K562 (cell line): ENCODE data around the gene YPEL5. TPM values are rescaled to one million over a fixed set of nuclear protein-coding genes. Genes with fewer than 3 reads are reported as not detected.
"Not testable (repeated sequence)": the region's sequence is repeated elsewhere in the genome, so short reads cannot be mapped to it uniquely, and the experiment has no call there.

ENCODE experiments used
- ATAC-seq: fragments of 200-7000 bp; cut with Tn5 transposase; 3 replicates; pipeline ENCODE4 v1.9.1; 2020; ENCODE audit warnings: moderate library complexity
- BruUV-seq: library from RNA; stranded (reverse); fragments of 400-500 nt; replicated peaks from 2 replicates; lab custom pipeline; 2021; lab: Mats Ljungman, UMichigan
- CTCF ChIA-PET: fragments of 300-600 bp; formaldehyde crosslinking; extraction: SDS; loops from one replicate; lab custom pipeline; 2021; ENCODE audit warnings: low intra/inter-chr PET ratio; lab: Yijun Ruan, JAX
- POLR2A ChIA-PET: fragments of 300-600, 350-650 bp; sonication (Branson Sonifier 250); formaldehyde crosslinking; extraction: SDS; loops from one replicate; lab custom pipeline; 2021; ENCODE audit warnings: antibody characterized with exemption, inconsistent platforms; lab: Yijun Ruan, JAX
- DNase-seq, 4 experiments: peaks; one replicate each; pipeline versions ENCODE4 v3.0.0 to v3.0.0-alpha.2; 2011 to 2018; ENCODE audit warnings: low spot score in 3 of 4, mixed read lengths in 3 of 4; ENCODE audit errors: extremely low read depth in 1 of 4
- FAIRE-seq: peaks from 2 replicates; lab custom pipeline; 2011; peaks lifted over from hg19 to GRCh38; lab: Jason Lieb, UNC
- H2AFZ ChIP-seq: 2 replicates; pipeline ENCODE4 v1.6.0; 2011; ENCODE audit warnings: low read depth, low read length, control low read depth, inconsistent platforms
- H3K27ac ChIP-seq: fragments of 200-600 bp; 3 replicates; pipeline ENCODE4 v1.8.0; 2011; ENCODE audit warnings: low read depth, mild to moderate bottlenecking, control low read depth, inconsistent platforms, low read length, moderate library complexity, mixed read lengths; ENCODE audit errors: extremely low read depth
- H3K27me3 ChIP-seq, 2 experiments: fragments of 300-600 bp in 1 of 2; 2 replicates in 1 of 2; 3 replicates in 1 of 2; pipeline versions ENCODE4 v1.6.0 to v1.8.0; 2011; ENCODE audit warnings: inconsistent platforms in 2 of 2, low read length in 2 of 2, mild to moderate bottlenecking in 1 of 2, mixed read lengths in 1 of 2, moderate library complexity in 1 of 2; ENCODE audit not compliant: control insufficient read depth in 2 of 2, insufficient read depth in 2 of 2
- H3K36me3 ChIP-seq: fragments of 300-600 bp; 3 replicates; pipeline ENCODE4 v1.8.0; 2011; ENCODE audit warnings: mild to moderate bottlenecking, low read length, inconsistent platforms; ENCODE audit not compliant: control insufficient read depth, insufficient read depth
- H3K4me1 ChIP-seq, 2 experiments: fragments of 200-600 bp in 1 of 2; replicated peaks in 1 of 2; 2 replicates in 1 of 2; 3 replicates in 1 of 2; pipeline versions ENCODE4 v1.5.1 to v1.8.0; 2011; ENCODE audit warnings: inconsistent platforms in 2 of 2, low read length in 2 of 2, mild to moderate bottlenecking in 1 of 2, mixed read lengths in 1 of 2, moderate library complexity in 1 of 2; ENCODE audit not compliant: control insufficient read depth in 2 of 2, insufficient read depth in 2 of 2
- H3K4me2 ChIP-seq: 2 replicates; pipeline ENCODE4 v1.6.1; 2011; ENCODE audit warnings: low read length, control low read depth, inconsistent platforms, mixed read lengths; ENCODE audit not compliant: insufficient read depth
- H3K4me3 ChIP-seq: fragments of 200-600 bp; sonication (generic), shearing (Covaris generic); 2 replicates; pipeline ENCODE4 v1.5.1; 2016; ENCODE audit warnings: control low read depth, inconsistent platforms
- H3K79me2 ChIP-seq: fragments of 200-600 bp; 3 replicates; pipeline ENCODE4 v1.8.0; 2011; ENCODE audit warnings: low read length, inconsistent platforms; ENCODE audit not compliant: control insufficient read depth, insufficient read depth
- H3K9ac ChIP-seq, 2 experiments: 2 replicates each; pipeline versions ENCODE4 v1.6.0 to v1.6.1; 2011; ENCODE audit warnings: low read depth in 2 of 2, low read length in 2 of 2, control low read depth in 1 of 2, inconsistent platforms in 1 of 2, mild to moderate bottlenecking in 1 of 2, mixed read lengths in 1 of 2; ENCODE audit not compliant: insufficient read depth in 1 of 2
- H3K9me1 ChIP-seq: one replicate; pipeline ENCODE4 v1.6.0; 2011; ENCODE audit warnings: inconsistent platforms, mild to moderate bottlenecking, low read length, moderate library complexity; ENCODE audit not compliant: control insufficient read depth, insufficient read depth
- H3K9me3 ChIP-seq: replicated peaks from 2 replicates; pipeline ENCODE4 v1.5.1; 2011; ENCODE audit warnings: low read depth, low read length, inconsistent platforms; ENCODE audit not compliant: control insufficient read depth, insufficient read depth
- H4K20me1 ChIP-seq: replicated peaks from 2 replicates; pipeline ENCODE4 v1.6.1; 2011; ENCODE audit warnings: low read length, inconsistent platforms, mixed read lengths; ENCODE audit not compliant: control insufficient read depth, insufficient read depth
- CBX5 ChIP-seq: IDR thresholded peaks from 2 replicates; pipeline ENCODE4 v1.6.1; 2014; ENCODE audit warnings: low read depth, borderline replicate concordance
- CBX8 ChIP-seq: fragments of 200-600 bp; sonication (generic); IDR thresholded peaks from 2 replicates; pipeline ENCODE4 v1.6.1; 2012; ENCODE audit warnings: borderline replicate concordance, mixed run types, low read depth, mild to moderate bottlenecking, moderate library complexity, mixed read lengths, low read length, control low read depth, inconsistent platforms; ENCODE audit not compliant: poor library complexity, severe bottlenecking; ENCODE audit errors: extremely low read depth
- CCNT2 ChIP-seq: IDR thresholded peaks from 2 replicates; pipeline ENCODE4 v1.6.1; 2011; ENCODE audit warnings: borderline replicate concordance, low read depth, mild to moderate bottlenecking, moderate library complexity, mixed read lengths, low read length; ENCODE audit not compliant: insufficient read length; ENCODE audit errors: extremely low read depth
- HDGF ChIP-seq: fragments of 450-650 bp; IDR thresholded peaks from 2 replicates; pipeline ENCODE4 v1.6.1; 2016
- HIVEP1 ChIP-seq: fragments of 250-450 bp; sonication (Bioruptor Pico); IDR thresholded peaks from 2 replicates; pipeline ENCODE4 v1.4.0; 2020; ENCODE audit warnings: mild to moderate bottlenecking
- HLTF ChIP-seq: fragments of 450-650 bp; IDR thresholded peaks from 2 replicates; pipeline ENCODE4 v1.6.1; 2016
- NUFIP1 ChIP-seq: fragments of 450-650 bp; IDR thresholded peaks from 2 replicates; pipeline ENCODE4 v1.6.1; 2018; ENCODE audit not compliant: partially characterized antibody
- PHF8 ChIP-seq: fragments of 200-600 bp; sonication (generic); IDR thresholded peaks from 2 replicates; pipeline ENCODE4 v1.6.1; 2012; ENCODE audit warnings: mixed run types, mild to moderate bottlenecking, inconsistent platforms, low read length, moderate library complexity, borderline replicate concordance
- TAL1 ChIP-seq: fragments of 450-650 bp; IDR thresholded peaks from 2 replicates; pipeline ENCODE4 v1.6.1; 2016; ENCODE audit warnings: mild to moderate bottlenecking
- ZFP91 ChIP-seq: sonication (generic); formaldehyde crosslinking; IDR thresholded peaks from 2 replicates; pipeline ENCODE4 v1.8.0; 2022; ENCODE audit warnings: mild to moderate bottlenecking, missing genetic modification reagents
- WGBS: fragments of 100-300 bp; shearing (Covaris generic); methylation state at CpG from one replicate; pipeline ENCODE4 v1.1.6; 2016; ENCODE audit warnings: low coverage, mixed read lengths; ENCODE audit not compliant: insufficient coverage; ENCODE audit errors: missing lambda C conversion rate; 5-methylcytosine and 5-hydroxymethylcytosine counted together
- in situ Hi-C: fragments of 300-500 bp; cut with MboI; formaldehyde crosslinking; loops from 4 replicates; pipeline ENCODE4 v1.15.0; 2018; ENCODE audit warnings: inconsistent platforms, mixed read lengths
- intact Hi-C: fragments of 100-400 bp; cut with micrococcal nuclease; formaldehyde crosslinking; loops from 2 replicates; pipeline ENCODE4 v1.14.2; 2022
- polyA plus RNA-seq, 8 experiments: library from polyadenylated mRNA; depleted of rRNA in 4 of 8; stranded (reverse) in 5 of 8; unstranded in 3 of 8; fragments of >200 nt; fragmentation: Nextera tagmentation in 2 of 8; fragmentation: Illumina TruSeq in 1 of 8; extraction: Ambion mirVana in 2 of 8; extraction: Trizol in 1 of 8; gene quantifications; 2 replicates each; pipeline versions ENCODE4 v1.2.1 to v1.2.3, GENCODE V29; 2011 to 2014; ENCODE audit warnings: inconsistent platforms in 1 of 8, missing spikeins in 1 of 8
- total RNA-seq, 7 experiments: library from RNA; depleted of rRNA in 6 of 7; stranded (reverse); fragments of >200 nt in 6 of 7; fragmentation: Illumina TruSeq in 2 of 7; extraction: Trizol in 2 of 7; gene quantifications; 2 replicates each; pipeline versions ENCODE4 v1.2.1 to v1.2.3, GENCODE V29; 2011 to 2021; ENCODE audit warnings: low replicate concordance in 1 of 7
- TF ChIP-seq, protein P1 (sequence below): fragments of 250-450 bp; sonication (Bioruptor Pico); IDR thresholded peaks from 2 replicates; pipeline ENCODE4 v1.9.0; 2021; ENCODE audit warnings: mild to moderate bottlenecking, inconsistent platforms
- TF ChIP-seq, protein P2 (sequence below): fragments of 250-450 bp; sonication (Bioruptor Pico); IDR thresholded peaks from 2 replicates; pipeline ENCODE4 v1.6.1; 2021; ENCODE audit warnings: mild to moderate bottlenecking

The YPEL5 gene
- total and polyA plus RNA-seq, 9 of the 15 experiments (the other 6 are each of a cell fraction or from before 2014, with no cell fraction given), result 5.4 to 34.4 (median 12.3) TPM

DNA sequence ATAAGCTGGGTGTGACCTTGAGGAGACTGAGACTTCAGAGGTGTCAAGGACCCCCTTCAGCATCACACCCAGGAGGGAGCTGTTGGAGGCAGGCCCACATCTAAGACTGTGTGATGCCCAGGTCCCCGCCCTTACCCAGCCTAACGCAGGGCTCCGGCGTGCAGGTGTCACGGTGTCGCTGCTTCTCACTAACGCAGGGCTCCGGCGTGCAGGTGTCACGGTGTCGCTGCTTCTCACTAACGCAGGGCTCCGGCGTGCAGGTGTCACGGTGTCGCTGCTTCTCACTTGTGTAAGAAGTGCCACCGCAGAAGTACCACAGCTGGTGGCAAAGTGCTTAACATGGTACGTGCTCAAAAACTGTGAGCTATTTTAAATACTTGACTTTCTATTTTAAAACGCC, 35.6 kb upstream of the YPEL5 start:
- DNase-seq, H3K27ac ChIP-seq, H3K4me1 ChIP-seq, H2AFZ ChIP-seq, H3K9me1 ChIP-seq, FAIRE-seq, in situ Hi-C loops, H3K4me2 ChIP-seq, H3K36me3 ChIP-seq, H3K4me3 ChIP-seq, H3K9me3 ChIP-seq, H3K9ac ChIP-seq, ATAC-seq, CTCF ChIA-PET, intact Hi-C loops, H4K20me1 ChIP-seq, BruUV-seq, H3K79me2 ChIP-seq: not testable (repeated sequence)
- peaks cover 21 to 60% of the 10 kb centered on the region in 2 experiments for H3K27me3 ChIP-seq
- POLR2A ChIA-PET, result interaction anchor here (0.5 kb wide), 1 partner anchor 601 kb away, joined by 3 read pairs; no protein-coding TSS in a partner anchor
- 10% methylated on average over 19 of the region's 19 CpGs for WGBS

DNA sequence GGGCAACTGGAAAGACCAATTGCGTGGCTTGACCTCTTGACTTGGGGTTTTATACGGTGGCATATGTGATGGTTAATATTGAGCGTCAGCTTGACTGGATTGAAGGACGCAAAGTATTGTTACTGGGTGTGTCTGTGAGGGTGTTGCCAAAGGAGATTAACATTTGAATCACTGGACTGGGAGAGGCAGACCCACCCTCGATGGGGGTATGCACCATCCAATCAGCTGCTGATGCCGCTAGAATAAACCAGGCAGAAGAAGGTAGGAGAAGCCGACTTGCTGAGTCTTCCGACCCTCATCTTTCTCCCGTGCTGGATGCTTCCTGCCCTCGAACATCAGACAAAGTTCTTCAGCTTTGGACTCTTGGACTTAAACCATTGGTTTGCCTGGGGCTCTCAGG, 34.2 kb upstream of the YPEL5 start:
- no peaks in the 10 kb centered on the region for H3K9me3 ChIP-seq
- H2AFZ ChIP-seq, result no peak overlapping the region
- no peaks in the 10 kb centered on the region for H3K36me3 ChIP-seq
- H4K20me1 ChIP-seq, result no peaks in the 10 kb centered on the region
- CTCF ChIA-PET, result no interaction called here
- H3K9ac ChIP-seq, result no peak overlapping the region
- DNase-seq (no peak), FAIRE-seq (no peak), ATAC-seq (no peak)
- H3K27ac ChIP-seq, result no peak overlapping the region
- POLR2A ChIA-PET, result interaction anchor here (0.6 kb wide), 1 partner anchor 77 kb away, joined by 3 read pairs; no protein-coding TSS in a partner anchor
- no peak overlapping the region for H3K4me2 ChIP-seq
- no peaks in the 10 kb centered on the region; a peak in 1 of 5 replicates for H3K4me1 ChIP-seq
- in situ Hi-C loops, result no loop called here
- H3K9me1 ChIP-seq, result no peaks in the 10 kb centered on the region
- peaks cover 21 to 66% of the 10 kb centered on the region in 2 experiments for H3K27me3 ChIP-seq
- no peak overlapping the region for H3K4me3 ChIP-seq
- intact Hi-C loops, result no loop called here
- H3K79me2 ChIP-seq, result no peaks in the 10 kb centered on the region
- 3% methylated on average over 10 of the region's 10 CpGs for WGBS
- BruUV-seq, result no TSS peak
- no peak for TF ChIP-seq HIVEP1 (CRISPR knock-in tag)
- no peak for TF ChIP-seq PHF8
- TF ChIP-seq, protein P1, sequence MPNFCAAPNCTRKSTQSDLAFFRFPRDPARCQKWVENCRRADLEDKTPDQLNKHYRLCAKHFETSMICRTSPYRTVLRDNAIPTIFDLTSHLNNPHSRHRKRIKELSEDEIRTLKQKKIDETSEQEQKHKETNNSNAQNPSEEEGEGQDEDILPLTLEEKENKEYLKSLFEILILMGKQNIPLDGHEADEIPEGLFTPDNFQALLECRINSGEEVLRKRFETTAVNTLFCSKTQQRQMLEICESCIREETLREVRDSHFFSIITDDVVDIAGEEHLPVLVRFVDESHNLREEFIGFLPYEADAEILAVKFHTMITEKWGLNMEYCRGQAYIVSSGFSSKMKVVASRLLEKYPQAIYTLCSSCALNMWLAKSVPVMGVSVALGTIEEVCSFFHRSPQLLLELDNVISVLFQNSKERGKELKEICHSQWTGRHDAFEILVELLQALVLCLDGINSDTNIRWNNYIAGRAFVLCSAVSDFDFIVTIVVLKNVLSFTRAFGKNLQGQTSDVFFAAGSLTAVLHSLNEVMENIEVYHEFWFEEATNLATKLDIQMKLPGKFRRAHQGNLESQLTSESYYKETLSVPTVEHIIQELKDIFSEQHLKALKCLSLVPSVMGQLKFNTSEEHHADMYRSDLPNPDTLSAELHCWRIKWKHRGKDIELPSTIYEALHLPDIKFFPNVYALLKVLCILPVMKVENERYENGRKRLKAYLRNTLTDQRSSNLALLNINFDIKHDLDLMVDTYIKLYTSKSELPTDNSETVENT (CRISPR knock-in tag), result no peak
- no peak for TF ChIP-seq CCNT2
- no peak for TF ChIP-seq HLTF
- no peak for TF ChIP-seq NUFIP1
- no peak for TF ChIP-seq ZFP91
- TF ChIP-seq HDGF, result no peak
- TF ChIP-seq, protein P2, sequence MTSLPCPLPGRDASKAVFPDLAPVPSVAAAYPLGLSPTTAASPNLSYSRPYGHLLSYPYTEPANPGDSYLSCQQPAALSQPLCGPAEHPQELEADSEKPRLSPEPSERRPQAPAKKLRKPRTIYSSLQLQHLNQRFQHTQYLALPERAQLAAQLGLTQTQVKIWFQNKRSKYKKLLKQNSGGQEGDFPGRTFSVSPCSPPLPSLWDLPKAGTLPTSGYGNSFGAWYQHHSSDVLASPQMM, result no peak
- TF ChIP-seq CBX5, result no peak
- TF ChIP-seq TAL1, result no peak
- no peak for TF ChIP-seq CBX8
